Colonic mucosa (tissue), 4 donors: Measurements from ENCODE around the gene KLHDC7A. TPM values are rescaled to one million over a fixed set of nuclear protein-coding genes. Genes with fewer than 3 reads are reported as not detected.

ENCODE experiments used
- DNase-seq: peaks from one replicate; pipeline ENCODE4 v3.0.0-alpha.2; 2020
- H3K27ac ChIP-seq: fragments of 200-600 bp; one replicate; pipeline ENCODE4 v1.8.0; 2021
- H3K27me3 ChIP-seq: fragments of 200-600 bp; one replicate; pipeline ENCODE4 v1.8.0; 2021
- H3K36me3 ChIP-seq: fragments of 200-600 bp; one replicate; pipeline ENCODE4 v1.8.0; 2021
- H3K4me1 ChIP-seq: fragments of 200-600 bp; one replicate; pipeline ENCODE4 v1.8.0; 2021; ENCODE audit warnings: mild to moderate bottlenecking
- H3K4me3 ChIP-seq: fragments of 200-600 bp; one replicate; pipeline ENCODE4 v1.8.0; 2021
- H3K9ac ChIP-seq, 2 donors: one replicate each; pipeline ENCODE4 v1.7.0; 2013; ENCODE audit warnings: control low read depth in 2 of 2, low read depth in 2 of 2, low read length in 2 of 2
- H3K9me3 ChIP-seq: fragments of 200-600 bp; one replicate; pipeline ENCODE4 v1.8.0; 2021
- intact Hi-C: fragments of 100-400 bp; cut with DNase I; formaldehyde crosslinking; loops from one replicate; pipeline ENCODE4 v1.14.1; 2022
- total RNA-seq, 2 donors: library from RNA; stranded (reverse); fragmentation: NEBNext Ultra II Directional in 1 of 2; extraction: Animal tissue kit (Norgen Biotek cat#: 25700) in 1 of 2; gene quantifications; one replicate each; pipeline ENCODE4 v1.2.1, GENCODE V29; 2021
- TF ChIP-seq, protein P1 (sequence below): fragments of 200-600 bp; IDR thresholded peaks from one replicate; pipeline ENCODE4 v1.8.0; 2022; ENCODE audit warnings: antibody characterized with exemption, mild to moderate bottlenecking
- donor health status: healthy.
- donor health status: DM: no; HTN: no; CAD: no.
- donor health status: DM: no; HTN: no; CAD: no.

Gene KLHDC7A
- total RNA-seq, 2 donors from 2014 or later, result 1.0 to 2.2 TPM

DNA sequence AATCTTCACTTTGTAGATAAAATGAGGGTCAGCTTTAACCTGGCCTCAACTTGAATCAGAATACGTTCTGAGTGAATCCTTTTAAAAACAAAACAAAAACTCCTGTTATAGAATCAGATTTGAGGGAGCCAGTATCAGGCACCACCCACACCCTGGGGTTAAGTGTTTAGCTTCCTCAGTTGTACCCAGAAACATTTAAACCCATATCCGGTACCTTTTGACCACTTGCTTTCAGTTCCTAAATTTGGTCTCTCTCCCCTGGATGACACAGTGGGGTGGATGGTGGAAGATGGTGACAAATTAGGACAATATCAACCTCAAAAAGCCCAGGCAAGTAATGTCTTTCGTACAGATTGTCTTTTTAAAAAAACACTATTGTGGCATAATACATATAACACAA is 10.4 kb downstream of the KLHDC7A start:
- H3K27me3 ChIP-seq, result no peaks in the 10 kb centered on the region
- TF ChIP-seq, protein P1, sequence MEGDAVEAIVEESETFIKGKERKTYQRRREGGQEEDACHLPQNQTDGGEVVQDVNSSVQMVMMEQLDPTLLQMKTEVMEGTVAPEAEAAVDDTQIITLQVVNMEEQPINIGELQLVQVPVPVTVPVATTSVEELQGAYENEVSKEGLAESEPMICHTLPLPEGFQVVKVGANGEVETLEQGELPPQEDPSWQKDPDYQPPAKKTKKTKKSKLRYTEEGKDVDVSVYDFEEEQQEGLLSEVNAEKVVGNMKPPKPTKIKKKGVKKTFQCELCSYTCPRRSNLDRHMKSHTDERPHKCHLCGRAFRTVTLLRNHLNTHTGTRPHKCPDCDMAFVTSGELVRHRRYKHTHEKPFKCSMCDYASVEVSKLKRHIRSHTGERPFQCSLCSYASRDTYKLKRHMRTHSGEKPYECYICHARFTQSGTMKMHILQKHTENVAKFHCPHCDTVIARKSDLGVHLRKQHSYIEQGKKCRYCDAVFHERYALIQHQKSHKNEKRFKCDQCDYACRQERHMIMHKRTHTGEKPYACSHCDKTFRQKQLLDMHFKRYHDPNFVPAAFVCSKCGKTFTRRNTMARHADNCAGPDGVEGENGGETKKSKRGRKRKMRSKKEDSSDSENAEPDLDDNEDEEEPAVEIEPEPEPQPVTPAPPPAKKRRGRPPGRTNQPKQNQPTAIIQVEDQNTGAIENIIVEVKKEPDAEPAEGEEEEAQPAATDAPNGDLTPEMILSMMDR, result no peak
- no peaks in the 10 kb centered on the region for H3K4me1 ChIP-seq
- H3K36me3 ChIP-seq, result no peaks in the 10 kb centered on the region
- no peak overlapping the region for H3K4me3 ChIP-seq
- no peaks in the 10 kb centered on the region for H3K9me3 ChIP-seq
- no peak for DNase-seq
- intact Hi-C loops, result no loop called here
- no peak overlapping the region for H3K9ac ChIP-seq
- H3K27ac ChIP-seq, result no peak overlapping the region

DNA sequence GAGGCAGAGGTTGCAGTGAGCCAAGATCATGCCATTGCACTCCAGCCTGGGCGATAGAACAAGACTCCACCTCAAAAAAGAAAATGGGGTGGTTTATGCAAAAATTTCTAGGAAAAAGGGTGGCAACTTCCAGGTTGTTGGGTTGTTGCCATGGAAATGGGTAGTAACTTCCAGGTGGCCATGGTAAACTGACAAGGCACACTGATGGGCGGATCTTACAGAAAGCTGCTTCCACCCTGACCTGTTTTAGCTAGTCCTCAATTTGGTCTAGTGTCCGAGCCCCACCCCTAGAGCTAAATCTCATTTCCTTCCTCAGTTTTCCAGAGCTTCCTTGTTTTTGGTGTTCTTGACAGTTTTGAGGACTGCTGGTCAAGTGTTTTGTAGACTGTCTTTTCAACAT is 13.6 kb downstream of the KLHDC7A start:
- Histone ChIP-seq H3K4me1 (no peaks in the 10 kb centered on the region), H3K36me3 (no peaks in the 10 kb centered on the region), H3K9ac (no peak overlapping the region), H3K27me3 (no peaks in the 10 kb centered on the region), H3K9me3 (no peaks in the 10 kb centered on the region), H3K4me3 (no peak overlapping the region), H3K27ac (no peak overlapping the region)
- TF ChIP-seq, protein P1, result no peak
- intact Hi-C loops, result no loop called here
- no peak for DNase-seq

DNA sequence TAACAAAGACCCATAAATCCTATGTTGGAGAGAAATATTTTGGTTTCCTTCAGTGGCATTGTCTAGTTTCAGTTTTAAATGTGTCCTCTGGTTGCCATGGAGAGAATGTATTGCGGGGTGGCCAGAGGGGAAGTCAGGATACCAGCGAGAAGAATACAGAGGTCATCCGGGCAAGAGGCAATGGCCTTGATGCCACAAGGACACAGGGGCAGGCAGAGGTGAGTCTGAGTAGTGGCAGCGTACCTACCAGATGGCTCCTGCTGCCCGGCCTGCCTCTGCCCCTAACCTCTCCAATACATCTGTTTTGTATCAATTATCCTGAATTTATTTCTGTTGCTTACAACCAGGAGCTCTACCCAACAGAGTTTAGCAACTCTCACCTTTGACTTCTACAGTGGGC is 14.9 kb downstream of the KLHDC7A start:
- TF ChIP-seq, protein P1, result no peak
- no peak overlapping the region for H3K4me3 ChIP-seq
- H3K9me3 ChIP-seq, result no peaks in the 10 kb centered on the region

DNA sequence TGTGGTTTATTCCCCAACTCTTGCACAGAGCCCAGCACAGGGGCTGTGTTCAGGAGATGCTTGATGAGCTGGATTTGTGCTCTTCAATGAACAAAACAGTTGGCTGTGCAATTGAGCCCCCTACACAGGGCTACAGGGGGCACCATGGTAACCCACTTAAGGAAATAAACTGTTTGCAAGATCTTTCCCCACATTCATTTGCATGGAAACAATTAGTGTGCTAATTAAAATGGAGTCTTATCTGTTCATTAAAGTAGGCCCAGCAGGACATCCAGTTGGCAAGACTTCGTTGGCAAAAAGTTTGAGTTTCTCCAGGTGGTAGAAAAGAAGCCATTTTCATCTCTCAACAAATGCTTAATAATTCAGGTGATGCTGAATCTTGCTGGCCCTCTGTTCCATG is 15.3 kb downstream of the KLHDC7A start:
- H3K36me3 ChIP-seq, result no peaks in the 10 kb centered on the region
- no peak overlapping the region for H3K9ac ChIP-seq
- no peak overlapping the region for H3K27ac ChIP-seq
- no peak for DNase-seq
- H3K4me3 ChIP-seq, result no peak overlapping the region
- TF ChIP-seq, protein P1, result no peak
- no peaks in the 10 kb centered on the region for H3K9me3 ChIP-seq
- intact Hi-C loops, result no loop called here
- H3K4me1 ChIP-seq, result no peaks in the 10 kb centered on the region
- no peaks in the 10 kb centered on the region for H3K27me3 ChIP-seq

More for the DNA sequence above, 14.9 kb downstream of the KLHDC7A start:
- Histone ChIP-seq H3K9ac (no peak overlapping the region), H3K27ac (no peak overlapping the region), H3K4me1 (no peaks in the 10 kb centered on the region), H3K27me3 (no peaks in the 10 kb centered on the region), H3K36me3 (no peaks in the 10 kb centered on the region)
- no peak for DNase-seq
- intact Hi-C loops, result no loop called here

DNA sequence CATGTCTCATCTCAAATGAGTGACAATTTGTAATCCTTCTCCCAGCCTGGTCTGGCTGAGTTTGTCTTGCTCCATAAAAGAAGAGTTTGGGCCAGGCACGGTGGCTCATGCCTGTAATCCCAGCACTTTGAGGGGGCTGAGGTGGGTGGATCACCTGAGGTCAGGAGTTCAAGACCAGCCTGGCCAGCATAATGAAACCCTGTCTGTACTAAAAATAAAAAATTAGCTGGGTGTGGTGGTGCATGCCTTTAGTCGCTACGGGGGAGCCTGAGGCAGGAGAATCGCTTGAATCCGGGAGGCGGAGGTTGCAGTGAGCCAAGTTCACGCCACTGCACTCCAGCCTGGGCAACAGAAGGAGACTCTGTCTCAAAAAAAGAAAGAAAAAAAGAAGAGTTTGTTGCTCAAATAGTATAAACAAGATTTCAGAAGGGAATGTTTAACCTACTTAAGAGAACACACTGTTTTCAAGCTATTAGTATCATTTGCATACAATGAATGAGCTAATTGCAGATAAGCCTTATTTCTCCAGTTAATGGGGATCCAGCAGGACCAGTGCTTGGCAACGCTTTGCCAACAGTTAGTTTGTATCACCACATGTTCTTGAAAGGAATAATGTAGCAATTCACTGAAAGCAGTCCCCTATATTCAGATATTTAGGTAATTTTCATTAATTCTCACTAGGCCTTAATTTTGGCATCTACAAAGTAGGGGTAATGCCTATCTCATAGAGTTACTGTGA is 15.9 kb downstream of the KLHDC7A start:
- Histone ChIP-seq H3K9me3 (no peaks in the 10 kb centered on the region), H3K27ac (no peak overlapping the region), H3K27me3 (no peaks in the 10 kb centered on the region), H3K36me3 (no peaks in the 10 kb centered on the region), H3K9ac (no peak overlapping the region), H3K4me1 (no peaks in the 10 kb centered on the region), H3K4me3 (no peak overlapping the region)
- TF ChIP-seq, protein P1, result no peak
- DNase-seq, result no peak
- intact Hi-C loops, result no loop called here
